Spleen (tissue), 11 donors: Measurements from ENCODE around the gene TTC39B. TPM values are rescaled to one million over a fixed set of nuclear protein-coding genes. Genes with fewer than 3 reads are reported as not detected.
A peak's percentile ranks its signal among the peaks of the same experiment; 100 is the strongest.

Experiments used
- DNase-seq: peaks from one replicate; pipeline ENCODE4 v3.0.0-alpha.2; 2020
- H3K27ac ChIP-seq, 8 donors: fragments of 200-600 bp; sonication (generic) in 7 of 8; 1 replicate in 4 of 8; 2 replicates in 4 of 8; pipeline versions ENCODE4 v1.5.0 to v1.8.0; 2016 to 2021; ENCODE audit warnings: inconsistent platforms in 4 of 8, mild to moderate bottlenecking in 4 of 8, moderate library complexity in 1 of 8
- H3K27me3 ChIP-seq, 7 donors: fragments of 200-600 bp; sonication (generic) in 6 of 7; replicated peaks in 1 of 7; 1 replicate in 4 of 7; 2 replicates in 3 of 7; pipeline versions ENCODE4 v1.5.0 to v1.8.0; 2016 to 2021; ENCODE audit warnings: inconsistent platforms in 3 of 7, mild to moderate bottlenecking in 1 of 7
- H3K36me3 ChIP-seq, 6 donors: fragments of 200-600 bp; sonication (generic) in 5 of 6; 1 replicate in 4 of 6; 2 replicates in 2 of 6; pipeline versions ENCODE4 v1.5.0 to v1.8.0; 2016 to 2021; ENCODE audit warnings: inconsistent platforms in 2 of 6
- H3K4me1 ChIP-seq, 6 donors: fragments of 200-600 bp; sonication (generic) in 5 of 6; 1 replicate in 3 of 6; 2 replicates in 3 of 6; pipeline versions ENCODE4 v1.5.0 to v1.8.0; 2016 to 2021; ENCODE audit warnings: inconsistent platforms in 3 of 6
- H3K4me3 ChIP-seq, 8 donors: fragments of 200-600 bp; sonication (generic) in 7 of 8; 1 replicate in 4 of 8; 2 replicates in 4 of 8; pipeline versions ENCODE4 v1.5.0 to v1.8.0; 2016 to 2021; ENCODE audit warnings: inconsistent platforms in 4 of 8, mild to moderate bottlenecking in 4 of 8, moderate library complexity in 2 of 8
- H3K9me3 ChIP-seq, 8 donors: fragments of 200-600 bp; sonication (generic) in 7 of 8; 1 replicate in 4 of 8; 2 replicates in 4 of 8; pipeline versions ENCODE4 v1.5.0 to v1.8.0; 2016 to 2021; ENCODE audit warnings: inconsistent platforms in 4 of 8
- CTCF ChIP-seq, 11 experiments: fragments of 200-600 bp in 7 of 11; fragments of 450-650 bp in 4 of 11; sonication (generic) in 4 of 11; IDR thresholded peaks in 8 of 11; conservative IDR thresholded peaks in 3 of 11; 1 replicate in 7 of 11; 2 replicates in 4 of 11; pipeline versions ENCODE4 v1.4.0 to v1.8.0; 2016 to 2021; ENCODE audit warnings: antibody characterized with exemption in 11 of 11, inconsistent platforms in 4 of 11, mild to moderate bottlenecking in 1 of 11
- POLR2A ChIP-seq, 3 donors: fragments of 450-650 bp; IDR thresholded peaks; one replicate each; pipeline ENCODE4 v1.5.1; 2017; ENCODE audit warnings: antibody characterized with exemption in 3 of 3, mild to moderate bottlenecking in 1 of 3
- POLR2AphosphoS5 ChIP-seq, 3 donors: sonication (generic); formaldehyde crosslinking; IDR thresholded peaks; one replicate each; pipeline ENCODE4 v1.5.1; 2017; ENCODE audit warnings: antibody characterized with exemption in 3 of 3
- whole genome bisulfite sequencing, 5 donors: extraction: QIAGEN DNeasy Blood & Tissue Kit in 3 of 5; methylation state at CpG; one replicate each; pipeline versions ENCODE4 v1.1.5 to v1.1.7; 2013 to 2018; 5-methylcytosine and 5-hydroxymethylcytosine counted together
- intact Hi-C: fragments of 100-400 bp; cut with DNase I; formaldehyde crosslinking; loops from one replicate; pipeline ENCODE4 v1.15.0; 2023; ENCODE audit warnings: low total_unique reads
- polyA plus RNA-seq, 3 donors: library from polyadenylated mRNA; stranded (reverse); fragments of 200-250 nt; gene quantifications; one replicate each; pipeline ENCODE4 v1.2.1, GENCODE V29; 2013
- total RNA-seq, 7 donors: library from RNA; depleted of rRNA in 3 of 7; stranded (reverse); fragments of >200 nt in 3 of 7; fragmentation: NEBNext Ultra II Directional in 4 of 7; extraction: Animal tissue kit (Norgen Biotek cat#: 25700) in 4 of 7; gene quantifications; one replicate each; pipeline versions ENCODE4 v1.1.0 to v1.2.1, GENCODE V29; 2016 to 2021
- donor health status: healthy with polysubstance abuse.
- donor health status: DM: no; HTN: no; CAD: no; lungs with moderate emphysema.
- donor health status: DM: no; HTN: no; CAD: no.
- donor health status: Bipolar disorder and iron deficiency.
- donor health status: healthy.
- donor health status: DM: no; HTN: no; CAD: no.
- donor health status: DM: yes; HTN: yes; CAD: no.

TTC39B gene
- total and polyA plus RNA-seq, 10 donors: 4.8 to 24.1 (median 19.0) TPM

GRCh38 chr9:15137089-15137488 is 169.9 kb downstream of the TTC39B start:
- TF ChIP-seq POLR2A (IDR thresholded peaks at IDR 0.05): no peak
- TF ChIP-seq CTCF (IDR thresholded peaks at IDR 0.05 in 8 of 11, conservative IDR thresholded peaks at IDR 0.05 in 3 of 11): no peak
- no peak for TF ChIP-seq POLR2AphosphoS5 (IDR thresholded peaks at IDR 0.05)
- Histone ChIP-seq H3K9me3 (no peaks in the 10 kb centered on the region), H3K27me3 (peaks cover 0 to 3% (median 0%) of the 10 kb centered on the region in 7 donors), H3K4me1 (peaks cover 0 to 8% (median 7%) of the 10 kb centered on the region in 6 donors), H3K36me3 (no peaks in the 10 kb centered on the region), H3K27ac (no peak overlapping the region), H3K4me3 (no peak overlapping the region)
- intact Hi-C loops: loop anchor here (10.0 kb wide), 1 partner anchor 522 kb away; no protein-coding TSS in a partner anchor
- 79 to 85% (median 83%) methylated on average over 2 of the region's 2 CpGs for WGBS, 5 donors
- DNase-seq: no peak

GRCh38 chr9:15136646-15137045 is 170.4 kb downstream of the TTC39B start:
- no peak for TF ChIP-seq CTCF (IDR thresholded peaks at IDR 0.05 in 8 of 11, conservative IDR thresholded peaks at IDR 0.05 in 3 of 11)
- no peak for TF ChIP-seq POLR2A (IDR thresholded peaks at IDR 0.05)
- no peak for TF ChIP-seq POLR2AphosphoS5 (IDR thresholded peaks at IDR 0.05)
- peaks cover 0 to 3% (median 0%) of the 10 kb centered on the region in 7 donors for H3K27me3 ChIP-seq
- 76 to 87% (median 82%) methylated on average over 5 of the region's 5 CpGs for WGBS, 5 donors
- H3K4me1 ChIP-seq: peaks cover 0 to 8% (median 7%) of the 10 kb centered on the region in 6 donors
- no peak overlapping the region for H3K4me3 ChIP-seq
- intact Hi-C loops: loop anchor here (10.0 kb wide), 1 partner anchor 522 kb away; no protein-coding TSS in a partner anchor
- H3K36me3 ChIP-seq: no peaks in the 10 kb centered on the region
- H3K27ac ChIP-seq: no peak overlapping the region
- no peaks in the 10 kb centered on the region for H3K9me3 ChIP-seq
- no peak for DNase-seq

- DNase-seq: no peak
- peaks cover 0 to 3% (median 0%) of the 10 kb centered on the region in 7 donors for H3K27me3 ChIP-seq
- H3K36me3 ChIP-seq: no peaks in the 10 kb centered on the region
- no peaks in the 10 kb centered on the region for H3K9me3 ChIP-seq
- H3K27ac ChIP-seq: no peak overlapping the region
- WGBS, 5 donors: 31 to 34% (median 34%) methylated on average over 18 of the region's 18 CpGs
- TF ChIP-seq CTCF (IDR thresholded peaks at IDR 0.05 in 8 of 11, conservative IDR thresholded peaks at IDR 0.05 in 3 of 11) (peak; percentile 55 to 90 (median 82)), POLR2A (IDR thresholded peaks at IDR 0.05) (no peak)
- intact Hi-C loops: loop anchor here (10.0 kb wide), 1 partner anchor 520 kb away; no protein-coding TSS in a partner anchor
- peak overlapping the region in 1 of 8 donors; percentile 16 for H3K4me3 ChIP-seq
- peaks cover 0 to 8% (median 7%) of the 10 kb centered on the region in 6 donors for H3K4me1 ChIP-seq
Observed at GRCh38 chr9:15135164-15135792, 171.7 kb downstream of the TTC39B start.

GRCh38 chr9:15133488-15133887 is 173.5 kb downstream of the TTC39B start:
- Histone ChIP-seq H3K36me3 (no peaks in the 10 kb centered on the region), H3K9me3 (no peaks in the 10 kb centered on the region), H3K4me3 (no peak overlapping the region), H3K27ac (no peak overlapping the region), H3K27me3 (peaks cover 0 to 3% (median 0%) of the 10 kb centered on the region in 7 donors), H3K4me1 (peaks cover 0 to 8% (median 7%) of the 10 kb centered on the region in 6 donors)
- WGBS, 5 donors: 75 to 97% (median 80%) methylated on average over 3 of the region's 3 CpGs
- TF ChIP-seq POLR2AphosphoS5 (IDR thresholded peaks at IDR 0.05) (no peak), CTCF (IDR thresholded peaks at IDR 0.05 in 8 of 11, conservative IDR thresholded peaks at IDR 0.05 in 3 of 11) (no peak), POLR2A (IDR thresholded peaks at IDR 0.05) (no peak)
- intact Hi-C loops: loop anchor here (10.0 kb wide), 1 partner anchor 519 kb away; no protein-coding TSS in a partner anchor
- DNase-seq: no peak
